ENCODE data around the gene DOCK1.

DOCK1 gene

DNA sequence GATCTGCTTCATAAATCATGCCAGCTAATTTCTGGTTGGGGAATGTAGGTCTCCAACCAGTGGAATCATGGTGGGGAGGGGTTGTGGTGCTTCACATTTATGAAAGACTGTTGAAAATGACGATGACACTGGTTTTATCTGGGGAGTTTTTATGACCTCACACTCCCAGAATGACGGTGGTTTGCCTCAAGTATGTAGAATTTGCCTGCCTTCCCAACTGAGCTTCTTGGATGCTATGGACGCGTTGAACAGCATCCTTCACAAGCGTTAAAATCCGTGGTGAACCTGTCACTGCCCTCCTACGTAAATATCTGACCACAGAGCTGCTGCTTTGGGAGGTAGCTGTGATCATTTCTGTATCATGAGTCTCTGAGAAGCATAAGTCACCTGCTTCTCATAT, 287.9 kb downstream of the DOCK1 start:
- DNase-seq: no peak

DNA sequence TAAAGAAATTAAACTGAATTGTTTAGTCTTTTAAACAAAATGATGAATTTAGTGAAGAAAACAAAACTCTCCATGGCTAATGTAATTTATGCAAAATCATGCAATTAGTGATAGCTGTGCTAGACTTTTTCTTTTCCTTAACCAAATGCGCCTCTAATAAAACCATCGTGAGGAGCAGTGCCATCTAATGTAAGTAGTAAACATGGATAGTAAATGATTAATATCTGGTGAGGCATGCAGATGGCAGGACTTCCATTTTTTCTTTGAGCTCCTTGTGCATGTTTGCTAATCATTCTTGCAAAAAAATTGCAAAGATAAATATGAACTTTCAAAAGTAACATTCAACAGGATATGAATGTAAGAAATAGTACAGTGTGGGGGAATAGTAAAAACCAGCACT, 288.9 kb downstream of the DOCK1 start:
- no peak for DNase-seq

DNA sequence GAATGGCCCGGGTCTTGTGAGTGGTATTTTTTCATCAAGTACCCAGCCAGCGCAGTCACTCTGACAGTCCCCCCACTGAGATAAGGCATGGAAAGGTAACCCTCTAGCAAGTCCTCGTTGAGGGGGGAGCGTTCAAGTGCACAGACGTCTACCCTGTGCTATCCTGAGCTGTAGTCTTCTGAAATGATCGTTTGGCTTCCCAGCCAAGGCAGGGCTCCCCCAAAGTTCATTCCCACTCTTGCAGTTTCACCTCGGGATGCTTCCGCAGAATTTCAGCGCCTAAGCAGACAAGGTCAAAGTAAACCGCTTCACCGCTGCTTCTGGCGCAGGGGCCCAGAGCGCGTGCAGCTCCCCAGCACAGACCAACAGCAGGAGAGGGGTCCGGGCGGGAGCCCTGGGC, 289.4 kb downstream of the DOCK1 start:
- DNase-seq: no peak

DNA sequence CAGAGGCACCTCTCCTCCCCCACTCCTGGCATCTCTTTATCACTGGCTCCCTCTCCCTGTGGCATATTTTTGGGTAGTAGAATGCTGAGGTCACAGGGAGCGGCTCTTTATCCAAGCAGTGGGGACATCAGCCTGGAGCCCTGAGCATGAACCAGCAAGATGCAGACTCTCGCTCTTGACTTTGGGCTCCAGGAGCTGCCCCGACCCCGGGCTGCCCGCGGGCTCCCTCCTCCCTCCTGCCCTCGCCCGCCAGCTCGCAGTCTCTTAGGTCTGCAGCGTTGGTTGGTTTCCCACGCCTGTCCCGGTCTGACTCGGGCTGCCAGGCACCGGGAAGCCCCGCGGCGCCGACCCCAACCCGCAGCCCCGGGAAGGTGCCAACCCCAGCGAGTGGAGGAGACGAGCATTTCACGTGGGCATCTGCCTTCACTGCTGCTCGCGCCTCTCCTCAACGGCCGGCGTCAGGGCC, 289.8 kb downstream of the DOCK1 start:
- no peak for DNase-seq

DNA sequence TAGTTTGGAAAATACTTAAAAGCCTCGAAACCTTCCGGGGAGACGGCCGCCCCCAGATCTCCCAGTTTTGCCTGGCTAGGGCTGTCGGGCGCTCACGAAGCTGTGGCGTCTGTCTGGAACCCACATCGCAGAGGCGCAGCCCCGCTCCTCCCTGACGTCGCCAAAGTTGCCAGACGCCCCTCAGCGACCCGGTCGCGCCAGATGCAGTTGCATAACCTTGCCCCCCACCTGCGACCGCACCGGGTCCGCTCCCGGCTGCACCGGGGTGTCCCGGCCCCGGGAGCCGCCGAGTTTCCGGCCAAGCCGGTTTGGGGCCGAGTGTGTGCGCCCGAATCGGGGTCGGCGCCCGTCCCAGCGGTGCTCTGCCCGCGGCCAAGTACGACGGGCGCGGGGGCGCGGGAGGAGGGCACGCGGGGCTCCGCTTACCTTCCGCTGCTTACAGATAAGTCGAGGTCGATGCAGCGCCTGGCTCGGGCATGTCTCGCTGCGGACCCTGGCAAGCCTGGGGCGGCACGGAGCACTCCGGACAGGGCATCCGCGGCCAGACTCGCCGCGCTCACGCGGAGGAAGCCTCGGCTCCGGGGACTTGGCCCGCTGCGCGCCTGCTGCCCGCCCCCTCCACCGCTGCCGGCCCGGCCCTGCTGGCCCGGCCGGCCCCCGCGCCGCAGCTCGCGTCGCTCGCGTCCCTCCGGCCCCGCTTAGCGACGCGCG, 290.5 kb downstream of the DOCK1 start:
- no peak for DNase-seq

DNA sequence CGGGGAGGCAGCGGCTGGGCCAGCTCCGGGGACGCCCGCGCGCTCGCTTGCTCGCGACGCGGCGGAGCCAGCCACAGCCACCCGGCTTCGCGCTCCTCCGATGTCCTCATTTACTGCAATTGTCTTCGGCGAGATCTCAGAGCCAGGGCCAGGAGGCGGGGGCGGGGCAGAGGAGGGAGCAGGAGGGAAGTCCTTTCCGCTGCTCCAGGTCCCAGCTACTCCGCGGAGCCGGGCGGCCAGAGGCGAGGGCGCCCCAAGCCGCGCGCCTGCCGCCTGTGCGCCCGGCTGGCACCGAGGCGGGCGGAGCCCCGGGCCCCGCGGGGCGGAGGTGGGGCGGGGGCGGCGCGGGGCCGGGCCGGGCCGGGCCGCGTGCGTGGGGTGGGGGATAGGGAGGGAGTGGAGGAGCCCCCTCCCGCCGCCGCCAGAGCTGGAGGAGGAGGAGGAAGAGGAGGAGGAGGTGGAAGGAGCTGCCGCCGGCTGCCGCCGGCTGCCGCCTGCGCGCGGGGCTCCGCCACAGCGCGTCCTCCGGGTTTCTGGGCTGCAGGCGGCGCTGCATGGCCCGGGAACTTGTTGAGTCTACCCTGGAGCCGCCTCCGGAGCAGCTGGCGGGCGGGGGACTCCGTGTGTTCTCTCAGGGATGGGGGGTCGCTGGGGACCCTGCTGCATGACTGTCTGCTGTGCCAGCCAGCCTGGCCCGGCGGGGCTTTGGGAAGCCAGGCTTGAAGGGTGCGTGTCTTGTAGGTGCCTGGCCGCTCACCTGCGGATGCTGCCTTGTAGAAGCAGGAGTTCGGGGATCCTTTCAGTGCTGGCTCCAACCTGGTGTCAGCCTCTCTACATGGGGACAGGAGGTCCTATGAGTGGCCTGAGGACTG, 291.3 kb downstream of the DOCK1 start, which contains the start of gene INSYN2A:
Gene INSYN2A (minus strand): TSS at position 310 of the 872 bp plus-strand sequence. CDS start 20,196 bp downstream, outside the sequence.
- DNase-seq: no peak

DNA sequence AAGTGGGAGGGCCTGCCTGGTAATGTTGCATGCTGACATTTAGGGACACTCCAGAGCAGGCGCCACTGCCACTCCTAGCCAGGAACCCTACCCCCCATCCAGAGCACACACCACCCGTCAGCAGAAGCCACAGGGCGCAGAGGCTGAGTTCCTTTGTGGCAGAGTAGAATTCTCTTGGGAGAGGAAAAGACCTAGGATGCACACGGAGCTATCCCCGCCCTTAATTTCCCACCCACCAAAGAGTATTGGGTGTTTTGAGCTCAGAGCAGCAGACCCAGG, 291.9 kb downstream of the DOCK1 start:
- DNase-seq: no peak

DNA sequence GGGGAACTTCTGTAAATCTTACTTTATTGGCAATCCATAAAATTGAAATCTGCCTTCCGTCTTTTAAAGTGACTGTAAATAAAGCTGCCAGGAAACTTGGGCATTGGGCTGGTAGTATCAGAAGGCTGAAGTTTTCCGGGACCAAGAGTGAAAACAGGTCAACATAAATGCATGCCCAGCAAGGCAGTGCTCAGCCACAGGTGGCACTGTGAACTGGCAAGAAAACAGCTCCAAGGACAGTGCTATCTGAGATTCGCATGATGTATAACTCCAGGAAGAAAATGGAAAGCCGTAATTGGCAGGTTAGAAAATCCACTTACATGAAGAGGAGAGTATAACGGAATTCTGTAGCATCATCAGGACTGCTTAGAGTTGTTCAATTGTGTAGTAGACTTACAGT, 293.1 kb downstream of the DOCK1 start:
- no peak for DNase-seq

DNA sequence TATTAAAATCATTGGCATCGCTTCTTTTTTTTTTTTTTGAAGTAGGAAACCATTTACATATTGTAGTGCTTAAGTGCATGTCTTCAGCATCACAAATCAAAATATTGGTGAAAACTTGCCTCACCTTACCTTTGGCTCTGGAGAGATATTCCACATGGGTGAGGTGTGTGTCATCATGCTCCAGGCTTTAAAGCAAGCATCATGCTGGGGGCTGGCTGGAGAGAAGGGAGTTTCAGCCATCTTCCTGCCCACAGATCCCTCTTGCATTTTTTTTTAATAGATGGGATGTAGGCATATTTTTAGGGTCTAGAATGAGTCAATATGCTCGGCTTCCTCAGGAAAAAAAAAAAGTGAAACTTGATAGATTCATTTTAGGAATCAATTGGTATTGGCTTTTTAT, 293.5 kb downstream of the DOCK1 start:
- no peak for DNase-seq

DNA sequence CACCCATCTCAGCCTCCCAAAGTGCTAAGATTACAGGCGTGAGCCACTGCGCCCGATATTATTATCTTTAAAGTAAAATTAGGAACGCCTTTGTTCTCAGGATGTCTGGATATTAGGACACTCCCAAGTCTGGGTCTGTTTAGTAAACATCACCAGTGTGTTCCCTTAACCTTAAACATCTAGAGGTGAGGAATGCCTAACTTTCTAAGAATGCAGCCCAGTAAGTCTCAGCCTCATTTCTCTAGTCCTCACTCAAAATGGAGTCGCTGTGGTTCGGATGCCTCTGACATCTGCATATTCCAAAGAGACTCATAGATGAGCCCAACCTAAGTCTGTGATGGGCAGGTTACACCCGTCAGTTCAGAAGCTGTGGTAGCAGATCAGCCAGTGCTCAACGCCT, 295.4 kb downstream of the DOCK1 start:
- no peak for DNase-seq

DNA sequence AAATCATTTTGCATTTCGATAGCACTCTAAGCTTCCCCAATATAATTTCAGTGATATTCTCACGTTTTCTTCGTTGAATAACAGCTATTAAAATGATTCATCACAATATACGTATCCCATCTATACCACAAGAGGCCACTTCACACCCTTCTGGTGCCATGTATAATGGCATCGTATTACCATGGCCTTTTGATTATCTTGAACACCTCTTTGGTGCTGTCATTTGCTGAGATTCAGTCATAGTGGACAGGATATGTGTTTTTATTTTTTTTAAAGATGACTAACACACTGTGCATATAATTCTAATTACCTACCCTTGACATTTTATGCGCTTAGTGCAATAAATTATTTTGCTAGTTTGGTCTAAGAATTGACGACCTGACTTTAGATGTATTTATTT, 297.8 kb downstream of the DOCK1 start:
- no peak for DNase-seq

DNA sequence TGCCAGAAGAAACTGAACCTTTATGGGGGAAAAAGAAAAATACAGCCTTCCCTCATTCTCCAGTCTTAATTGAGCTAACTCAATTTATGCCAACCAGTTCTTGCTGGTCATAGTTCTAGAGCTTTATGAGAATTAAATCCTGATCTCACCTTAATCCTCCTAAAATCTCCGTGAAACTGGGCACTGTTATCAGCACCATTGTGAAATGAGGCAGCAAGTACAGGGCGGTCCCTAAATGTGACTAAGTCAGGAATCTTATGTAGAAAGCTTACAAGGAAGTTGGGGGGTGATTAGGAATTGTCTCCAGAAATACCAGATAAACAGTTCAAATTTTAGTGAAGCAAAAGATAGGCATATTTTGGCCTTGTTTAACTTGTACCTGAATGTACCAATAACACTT, 301.9 kb downstream of the DOCK1 start:
- DNase-seq: no peak

DNA sequence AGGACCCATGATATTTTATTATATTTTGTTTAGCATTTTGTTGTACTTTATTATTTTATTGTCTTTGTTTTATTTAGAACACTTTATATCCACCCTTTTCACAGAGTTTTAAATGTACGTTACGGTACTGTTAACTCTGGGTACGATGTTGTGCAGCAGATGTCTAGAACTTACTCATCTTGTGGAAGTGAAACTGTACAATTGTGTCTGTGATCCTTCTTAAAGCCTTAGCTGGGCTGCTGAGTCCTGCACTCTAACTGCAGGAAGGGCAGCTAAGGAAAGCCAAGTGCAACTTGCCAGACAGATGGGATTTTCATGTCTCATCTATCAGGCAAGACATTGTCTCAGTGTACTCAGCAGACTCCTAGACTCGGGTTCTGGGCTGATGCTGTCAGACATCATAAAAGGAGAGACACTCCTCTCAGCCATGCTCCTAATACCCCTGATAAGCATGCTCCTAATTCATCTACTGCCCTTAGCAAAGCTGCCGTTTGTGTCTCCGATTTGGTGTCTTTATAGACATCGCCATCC, 305.8 kb downstream of the DOCK1 start:
- DNase-seq: no peak

DNA sequence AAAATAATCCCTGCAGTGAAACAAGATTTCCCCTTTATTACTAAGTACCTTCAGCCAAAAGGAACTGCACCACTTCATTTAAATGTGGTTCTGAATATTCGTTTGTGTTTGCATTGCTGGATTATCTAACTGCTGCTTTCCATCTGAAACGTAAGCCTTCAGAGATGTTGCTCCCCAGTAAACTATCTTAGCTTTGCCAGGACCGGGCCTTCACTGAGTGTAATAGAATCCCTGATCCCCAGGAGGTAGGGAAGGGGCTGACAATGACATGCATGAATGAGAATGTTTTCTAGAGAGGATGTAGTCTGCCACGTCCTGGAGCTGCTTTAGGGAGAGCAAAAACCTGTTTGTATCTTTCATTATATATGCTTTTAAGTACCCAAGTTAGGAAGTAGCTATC, 310.6 kb downstream of the DOCK1 start:
- DNase-seq: no peak

DNA sequence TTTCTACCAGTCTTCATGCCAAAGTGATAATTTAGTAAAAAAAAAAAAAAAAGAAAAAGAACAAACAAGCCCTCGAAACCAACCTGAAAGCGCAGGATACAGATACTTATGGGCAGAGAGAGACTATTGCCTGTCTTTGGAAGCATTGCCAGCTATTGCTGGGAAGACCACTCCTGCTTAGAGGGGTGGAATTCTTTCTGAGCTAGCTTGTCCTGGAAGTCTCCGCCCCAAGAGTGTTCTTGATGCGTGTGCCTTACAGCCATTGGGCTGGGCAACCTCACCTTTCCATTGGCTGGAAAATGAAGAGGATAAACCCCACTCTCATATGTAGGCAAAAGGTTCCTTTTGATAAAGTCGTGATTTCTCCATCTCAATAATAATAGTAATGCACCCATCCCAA, 311.0 kb downstream of the DOCK1 start:
- DNase-seq: no peak

DNA sequence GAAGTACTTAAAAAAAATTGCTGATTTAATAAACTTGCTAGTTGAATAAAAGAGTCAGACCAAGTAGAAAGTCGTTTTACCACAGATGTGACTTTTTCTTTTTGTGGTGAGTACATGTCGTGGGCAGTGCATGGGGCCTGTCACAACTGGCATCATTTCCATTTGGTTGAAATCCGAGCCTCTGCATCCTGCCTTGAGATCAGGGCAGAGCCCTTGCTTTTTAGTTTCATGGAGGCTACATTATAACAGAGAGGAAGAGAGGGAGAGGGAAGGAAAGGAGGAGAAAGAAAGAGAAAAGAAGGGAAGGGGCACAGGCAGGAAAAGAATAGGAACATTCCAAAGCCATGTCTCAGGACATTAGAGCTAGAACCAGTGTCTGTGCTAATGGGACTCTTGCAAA, 311.6 kb downstream of the DOCK1 start:
- no peak for DNase-seq

DNA sequence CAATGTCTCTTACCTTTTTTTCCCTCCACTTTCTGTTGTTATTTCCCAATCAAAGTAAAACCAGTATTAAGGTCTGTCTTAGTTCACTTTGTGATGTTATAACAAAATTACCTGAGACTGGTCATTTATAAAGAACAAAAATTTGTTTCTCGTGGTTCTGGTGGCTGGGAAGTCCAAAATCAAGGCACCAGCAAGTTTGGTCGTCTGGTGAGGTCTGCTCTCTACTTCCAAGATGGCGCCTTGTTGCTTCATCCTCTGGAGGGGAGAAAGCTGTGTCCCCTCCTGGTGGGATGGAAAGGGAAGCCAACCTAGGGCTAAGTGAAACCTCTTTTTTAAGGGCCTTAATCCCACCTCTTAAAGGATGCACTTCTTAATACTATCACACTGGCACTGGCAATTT, 313.4 kb downstream of the DOCK1 start:
- DNase-seq: no peak

DNA sequence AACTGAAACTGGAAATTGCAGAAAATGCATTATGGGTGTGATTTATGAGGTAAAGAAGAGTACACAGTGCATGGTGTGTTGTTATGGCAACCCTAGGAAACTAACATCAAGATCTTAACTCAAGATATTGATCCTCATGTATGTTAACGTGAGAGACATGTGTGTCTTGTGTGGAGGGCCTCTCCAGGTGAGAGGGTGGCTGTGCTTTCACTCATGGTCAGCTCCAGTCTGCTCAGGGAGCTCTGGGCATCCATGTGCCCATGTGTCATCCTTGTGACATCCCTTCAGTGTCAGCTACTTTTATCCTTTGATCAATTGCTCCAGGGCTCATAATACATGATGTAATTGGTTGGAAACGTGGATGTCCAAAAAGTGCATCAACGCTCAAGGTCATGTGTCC, 316.1 kb downstream of the DOCK1 start:
- no peak for DNase-seq

DNA sequence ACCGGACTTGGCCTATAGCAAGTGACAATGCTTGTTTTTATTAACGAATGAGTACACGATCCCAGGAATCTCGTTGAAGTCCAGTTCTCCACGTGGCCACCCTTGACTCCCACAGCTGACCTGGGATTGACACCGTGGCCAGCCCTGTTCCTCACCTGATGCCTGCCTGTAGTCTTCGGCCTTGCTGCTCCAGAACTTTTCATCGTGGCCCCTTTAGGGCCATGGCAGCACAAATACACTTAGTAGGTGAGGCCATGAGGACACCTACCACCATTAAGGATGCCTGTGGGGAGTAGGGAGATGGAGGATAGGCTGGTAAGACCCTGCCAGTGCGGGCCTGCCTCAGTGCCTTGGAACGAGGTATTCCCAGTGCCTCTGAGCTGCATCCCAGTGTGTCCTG, 321.8 kb downstream of the DOCK1 start:
- DNase-seq: no peak

DNA sequence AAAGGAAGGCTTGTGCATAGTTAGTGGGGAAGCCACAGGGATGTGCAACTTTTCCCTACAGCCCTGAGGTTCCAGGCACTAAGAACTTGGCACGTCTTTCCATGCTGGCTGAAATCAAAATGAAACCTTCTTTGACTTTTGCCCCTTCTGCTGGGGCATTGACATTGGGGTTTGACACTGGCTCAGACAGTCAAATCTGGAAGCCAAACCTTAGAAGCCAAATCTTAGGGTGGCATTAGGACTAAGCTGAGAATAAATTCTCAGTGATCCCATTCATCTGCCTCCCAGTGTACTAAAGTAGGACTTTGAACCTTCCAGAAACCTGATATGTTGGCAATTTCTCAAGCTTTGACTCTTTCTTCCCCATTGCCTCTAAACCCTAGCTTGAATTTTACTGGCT, 322.4 kb downstream of the DOCK1 start:
- DNase-seq: no peak

DNA sequence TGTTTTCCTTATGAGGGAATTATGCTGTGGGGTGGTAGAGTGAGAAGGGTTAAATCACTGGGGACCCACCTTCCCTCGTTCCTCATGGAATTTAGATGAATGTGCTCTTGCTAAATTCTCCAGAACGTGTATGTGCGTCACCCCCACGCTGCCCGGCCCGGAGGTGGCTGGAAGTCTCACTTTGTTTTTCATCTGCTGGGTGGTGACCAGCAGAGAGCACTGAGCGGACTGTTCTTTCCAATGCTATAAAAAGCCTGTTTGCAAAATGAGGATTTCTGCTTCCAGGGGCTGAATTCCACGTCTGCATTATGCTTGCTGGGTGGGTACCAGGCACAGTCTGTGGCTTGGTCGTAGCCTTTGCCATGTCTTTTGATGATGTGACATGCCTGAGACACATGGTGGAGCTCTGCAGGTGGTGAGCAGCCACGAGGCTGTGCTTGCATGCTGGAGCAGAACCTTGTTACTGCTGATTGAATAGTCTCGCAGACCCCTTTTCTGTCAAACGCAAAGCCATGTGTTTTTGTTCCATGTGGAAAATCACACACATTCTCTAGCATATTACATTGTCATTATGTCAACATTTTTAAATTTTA, 323.1 kb downstream of the DOCK1 start:
- DNase-seq: no peak

DNA sequence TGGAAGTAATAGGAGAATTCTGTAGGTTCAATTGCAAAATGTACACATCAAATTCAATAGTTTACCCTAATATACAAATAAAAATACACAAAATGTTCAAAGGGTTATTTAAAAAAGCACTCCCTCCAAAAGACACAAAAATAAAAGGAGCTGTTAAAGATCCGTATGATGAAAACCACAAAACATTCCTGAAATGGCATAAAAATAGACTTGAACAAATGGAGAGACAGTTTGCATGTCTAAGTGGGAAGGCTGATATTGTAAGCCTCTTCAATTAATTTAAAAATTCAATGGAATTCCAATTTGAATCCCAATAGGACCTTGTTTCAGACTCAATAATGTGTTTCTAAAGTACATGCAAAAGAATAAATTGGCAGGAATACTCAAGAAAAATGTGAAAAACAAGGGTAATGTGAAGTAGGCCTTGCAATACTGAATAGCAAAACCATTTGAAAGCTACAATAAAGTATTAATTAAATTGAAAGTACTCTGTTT, 329.1 kb downstream of the DOCK1 start:
- no peak for DNase-seq

DNA sequence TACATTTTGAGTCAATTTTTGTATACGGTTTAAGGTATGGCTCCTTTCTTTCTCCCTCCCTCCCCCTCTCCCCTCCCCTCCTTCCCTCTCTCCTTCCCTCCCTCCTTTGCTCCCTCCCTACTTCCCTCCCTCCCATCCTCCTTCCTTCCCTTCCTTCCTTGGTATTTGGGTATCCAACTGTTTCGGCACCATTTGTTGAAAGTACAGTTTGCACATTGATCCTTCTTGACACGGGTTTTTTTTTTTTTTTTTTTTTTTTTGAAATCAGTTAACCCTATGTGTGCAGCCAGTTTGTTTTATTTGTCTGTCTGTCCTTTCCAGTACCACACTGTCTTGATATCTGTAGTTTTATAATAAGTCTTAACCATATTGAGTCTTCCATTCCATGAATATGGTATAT, 331.0 kb downstream of the DOCK1 start:
- DNase-seq: no peak

DNA sequence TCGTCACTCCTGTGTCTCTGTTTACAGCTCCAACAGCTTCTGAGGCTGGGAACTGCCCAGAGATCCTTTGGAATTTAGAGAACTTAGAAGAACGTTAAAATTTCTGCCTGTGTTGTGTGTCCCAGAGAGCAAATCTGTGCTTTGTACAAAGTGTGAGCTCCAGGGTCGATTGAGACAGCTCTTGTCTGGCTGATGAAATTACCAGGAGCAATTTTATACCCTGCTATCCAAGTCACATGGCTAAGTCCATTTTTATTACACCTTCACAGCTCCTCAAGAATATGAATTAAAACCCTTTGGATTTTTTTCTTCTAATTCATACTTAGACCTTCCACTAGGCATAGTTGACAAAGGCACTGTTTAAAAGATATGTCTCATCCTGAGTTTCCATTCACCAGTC, 337.7 kb downstream of the DOCK1 start:
- no peak for DNase-seq

All from activated CD4-positive, alpha-beta T cell treated with anti-CD3 and anti-CD28 coated beads, Interleukin-2, amount 50 U/mL, for 4 hours (primary cell).